Prostate gland (tissue), 2 donors: ENCODE results near the gene RAD51B. TPM values are rescaled to one million over a fixed set of nuclear protein-coding genes. Genes with fewer than 3 reads are reported as not detected.

ENCODE experiments used
- DNase-seq: peaks from one replicate; pipeline ENCODE4 v3.0.0-alpha.2; 2019; ENCODE audit warnings: low spot score
- H3K27ac ChIP-seq, 2 donors: fragments of 200-600 bp; sonication (generic); 2 replicates each; pipeline ENCODE4 v1.5.1; 2017 to 2019
- H3K27me3 ChIP-seq: fragments of 200-600 bp; sonication (generic); replicated peaks from 2 replicates; pipeline ENCODE4 v1.5.1; 2019; ENCODE audit not compliant: insufficient read depth
- H3K36me3 ChIP-seq, 2 donors: fragments of 200-600 bp; sonication (generic); 1 replicate in 1 of 2; 2 replicates in 1 of 2; pipeline versions ENCODE4 v1.5.1 to v1.8.1; 2017 to 2019
- H3K4me1 ChIP-seq: fragments of 200-600 bp; sonication (generic); replicated peaks from 2 replicates; pipeline ENCODE4 v1.5.1; 2019
- H3K4me3 ChIP-seq, 2 donors: fragments of 200-600 bp; sonication (generic); 2 replicates each; pipeline ENCODE4 v1.5.1; 2017 to 2019
- H3K9me3 ChIP-seq: fragments of 200-600 bp; sonication (generic); 2 replicates; pipeline ENCODE4 v1.5.1; 2017
- CTCF ChIP-seq, 4 experiments: fragments of 200-600 bp in 2 of 4; fragments of 450-650 bp in 2 of 4; sonication (generic) in 2 of 4; IDR thresholded peaks; 1 replicate in 3 of 4; 2 replicates in 1 of 4; pipeline ENCODE4 v1.5.1; 2016 to 2019; ENCODE audit warnings: antibody characterized with exemption in 4 of 4, mild to moderate bottlenecking in 2 of 4, moderate library complexity in 2 of 4
- POLR2A ChIP-seq: fragments of 450-650 bp; IDR thresholded peaks from one replicate; pipeline ENCODE4 v1.6.1; 2016; ENCODE audit warnings: antibody characterized with exemption, mild to moderate bottlenecking
- POLR2AphosphoS5 ChIP-seq: sonication (generic); formaldehyde crosslinking; IDR thresholded peaks from one replicate; pipeline ENCODE4 v1.6.1; 2017; ENCODE audit warnings: antibody characterized with exemption
- WGBS: methylation state at CpG from one replicate; pipeline ENCODE4 v1.1.5; 2018; 5-methylcytosine and 5-hydroxymethylcytosine counted together
- intact Hi-C: fragments of 100-400 bp; cut with DNase I; formaldehyde crosslinking; loops from one replicate; pipeline ENCODE4 v1.14.2; 2022
- total RNA-seq, 2 donors: library from RNA; depleted of rRNA; stranded (reverse); fragments of >200 nt; gene quantifications; one replicate each; pipeline ENCODE4 v1.1.0, GENCODE V29; 2016

Gene RAD51B
- total RNA-seq, 2 donors from 2014 or later: 14.9 to 35.8 TPM

GRCh38 chr14:68034896-68035295 lies 215.3 kb downstream of the RAD51B start:
- DNase-seq: no peak
- no peaks in the 10 kb centered on the region for H3K36me3 ChIP-seq
- no peaks in the 10 kb centered on the region for H3K4me1 ChIP-seq
- no peaks in the 10 kb centered on the region for H3K27me3 ChIP-seq
- intact Hi-C loops: no loop called here
- TF ChIP-seq CTCF (IDR thresholded peaks at IDR 0.05) (no peak), POLR2AphosphoS5 (no peak), POLR2A (no peak)
- H3K27ac ChIP-seq: no peak overlapping the region
- H3K9me3 ChIP-seq: no peaks in the 10 kb centered on the region
- WGBS: 86% methylated on average over 2 of the region's 2 CpGs
- H3K4me3 ChIP-seq: no peak overlapping the region

GRCh38 chr14:68036202-68036601 lies 216.6 kb downstream of the RAD51B start:
- peak overlapping the region in 1 of 2 donors; percentile 4 for H3K27ac ChIP-seq
- intact Hi-C loops: no loop called here
- no peaks in the 10 kb centered on the region for H3K4me1 ChIP-seq
- H3K4me3 ChIP-seq: no peak overlapping the region
- TF ChIP-seq POLR2A (no peak), POLR2AphosphoS5 (peak; percentile 13), CTCF (IDR thresholded peaks at IDR 0.05) (no peak)
- 61% methylated on average over 6 of the region's 6 CpGs for WGBS
- DNase-seq: no peak
- no peaks in the 10 kb centered on the region for H3K9me3 ChIP-seq
- no peaks in the 10 kb centered on the region for H3K36me3 ChIP-seq
- H3K27me3 ChIP-seq: no peaks in the 10 kb centered on the region

DNA sequence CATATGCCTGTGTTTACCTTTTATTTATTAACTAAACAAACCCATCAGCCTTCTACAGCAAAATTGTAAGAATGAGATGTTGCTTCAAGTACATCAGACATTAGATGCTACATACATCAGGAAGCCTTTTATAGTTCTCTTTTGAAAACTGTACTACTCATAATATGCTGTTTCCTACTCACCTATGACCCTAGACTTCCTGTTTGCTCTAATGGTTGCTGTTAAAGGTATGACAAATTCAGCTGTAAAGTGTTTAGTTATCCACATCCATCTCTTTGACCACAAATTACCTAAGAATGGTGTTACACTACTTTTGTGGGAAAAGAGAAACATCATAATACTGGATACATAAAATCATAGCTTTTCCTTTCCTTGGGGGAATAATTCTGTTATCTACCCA lies 220.0 kb downstream of the RAD51B start:
- no peak for DNase-seq
- Histone ChIP-seq H3K4me1 (no peaks in the 10 kb centered on the region), H3K36me3 (no peaks in the 10 kb centered on the region), H3K27me3 (no peaks in the 10 kb centered on the region), H3K4me3 (no peak overlapping the region), H3K27ac (no peak overlapping the region), H3K9me3 (no peaks in the 10 kb centered on the region)
- intact Hi-C loops: no loop called here
- TF ChIP-seq POLR2A: no peak
- no peak for TF ChIP-seq CTCF (IDR thresholded peaks at IDR 0.05)
- no peak for TF ChIP-seq POLR2AphosphoS5

DNA sequence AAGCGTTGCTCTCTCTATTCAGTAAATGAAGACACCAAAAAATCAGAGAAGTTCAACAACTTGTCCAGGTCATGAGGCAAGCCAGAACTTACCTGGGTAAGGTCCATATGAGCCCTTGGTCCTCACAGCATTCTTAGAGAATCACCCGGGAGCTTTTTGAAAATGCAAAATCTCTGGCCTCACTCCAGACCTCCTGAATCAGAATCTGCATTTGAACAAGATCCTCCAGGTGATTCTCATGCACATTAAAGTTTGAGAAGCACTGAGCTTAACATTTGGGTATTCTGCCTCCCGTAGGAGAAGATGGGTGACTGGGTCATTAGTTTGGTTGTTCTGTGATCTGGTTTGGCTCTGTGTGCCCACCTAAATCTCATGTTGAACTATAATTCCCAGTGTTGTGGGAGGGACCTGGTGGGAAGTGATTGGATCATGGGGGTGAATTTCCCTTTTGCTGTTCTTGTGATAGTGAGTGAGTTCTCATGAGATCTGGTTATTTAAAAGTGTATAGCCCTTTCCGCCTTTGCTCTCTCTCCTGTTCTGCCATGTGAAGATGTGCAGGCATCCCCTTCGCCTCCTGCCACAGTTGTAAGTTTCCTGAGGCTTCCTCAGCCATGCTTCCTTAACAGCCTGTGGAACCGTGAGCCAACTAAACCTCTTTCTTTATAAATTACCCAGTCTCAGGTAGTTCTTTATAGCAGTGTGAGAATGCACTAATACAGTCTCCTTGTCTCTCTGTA lies 221.2 kb downstream of the RAD51B start:
- no peak for DNase-seq
- WGBS: 89% methylated on average over 6 of the region's 6 CpGs
- intact Hi-C loops: no loop called here
- Histone ChIP-seq H3K36me3 (no peaks in the 10 kb centered on the region), H3K4me1 (no peaks in the 10 kb centered on the region), H3K27ac (no peak overlapping the region), H3K27me3 (no peaks in the 10 kb centered on the region), H3K9me3 (no peaks in the 10 kb centered on the region), H3K4me3 (no peak overlapping the region)
- no peak for TF ChIP-seq CTCF (IDR thresholded peaks at IDR 0.05)
- no peak for TF ChIP-seq POLR2AphosphoS5
- TF ChIP-seq POLR2A: no peak

- 36% methylated on average over 3 of the region's 3 CpGs for WGBS
- no peak for TF ChIP-seq CTCF (IDR thresholded peaks at IDR 0.05)
- TF ChIP-seq POLR2AphosphoS5: no peak
- intact Hi-C loops: no loop called here
Observed at GRCh38 chr14:68041876-68042354, 222.3 kb downstream of the RAD51B start.

More at GRCh38 chr14:68041876-68042354, 222.3 kb downstream of the RAD51B start:
- DNase-seq: no peak
- no peak overlapping the region for H3K4me3 ChIP-seq
- no peaks in the 10 kb centered on the region for H3K4me1 ChIP-seq
- H3K9me3 ChIP-seq: no peaks in the 10 kb centered on the region
- H3K36me3 ChIP-seq: no peaks in the 10 kb centered on the region
- H3K27me3 ChIP-seq: no peaks in the 10 kb centered on the region
- peak overlapping the region; percentile 26 to 34 for H3K27ac ChIP-seq
